ENCODE measurements around the gene WNT8B. TPM values are rescaled to one million over a fixed set of nuclear protein-coding genes. Genes with fewer than 3 reads are reported as not detected.

The WNT8B gene
- total and polyA plus RNA-seq, 9 of the 15 experiments (the other 6 are each of a cell fraction or from before 2014, with no cell fraction given): not detected

DNA sequence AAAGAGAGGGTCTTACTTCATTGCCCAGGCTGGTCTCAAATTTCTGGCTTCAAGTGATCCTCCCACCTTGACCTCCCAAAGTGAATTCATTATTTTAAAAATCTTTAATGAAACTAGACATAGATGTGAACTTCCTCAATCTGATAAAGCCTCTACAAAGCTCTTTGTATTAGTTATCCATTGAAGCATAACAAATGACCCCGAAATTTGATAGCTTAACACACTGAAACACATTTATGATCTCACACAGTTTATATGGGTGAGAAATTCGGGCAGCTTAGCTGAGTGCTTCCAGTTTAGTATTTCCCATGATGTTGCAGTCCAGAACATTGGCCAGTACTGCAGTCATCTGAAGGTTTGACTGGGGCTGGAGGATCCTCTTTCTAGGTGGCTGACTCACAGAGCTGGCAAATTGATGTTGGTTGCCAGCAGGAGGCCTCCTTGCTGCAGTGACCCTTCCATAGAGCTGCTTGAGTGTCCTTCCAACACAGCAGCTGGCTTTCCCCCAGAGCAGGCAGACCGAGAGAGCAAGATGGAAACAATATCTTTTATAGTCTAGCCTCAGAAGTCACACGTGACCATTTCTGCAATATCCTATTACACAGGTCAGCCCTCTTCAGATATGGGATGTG lies 16.6 kb upstream of the WNT8B start:
- ATAC-seq (peak; percentile 33; the same call in 2 of the 3 replicates), FAIRE-seq (no peak), DNase-seq (ENCODE audit: extremely low read depth in 1 of 4, low spot score in 3 of 4) (peak in 1 of 4 experiments; percentile 13)
- no peaks in the 10 kb centered on the region for H3K9me1 ChIP-seq (ENCODE audit: control insufficient read depth, insufficient read depth, low read length)
- BruUV-seq (replicated peaks): no TSS peak
- H3K27me3 ChIP-seq (ENCODE audit: control insufficient read depth in 2 of 2, insufficient read depth in 2 of 2, low read length in 2 of 2): no peaks in the 10 kb centered on the region
- no peak overlapping the region for H3K27ac ChIP-seq (ENCODE audit: extremely low read depth, low read depth, low read length)
- no peaks in the 10 kb centered on the region for H3K36me3 ChIP-seq (ENCODE audit: control insufficient read depth, insufficient read depth, low read length)
- no peak overlapping the region for H3K9ac ChIP-seq (ENCODE audit: insufficient read depth in 1 of 2, low read depth in 2 of 2, low read length in 2 of 2)
- ChIA-PET CTCF (ENCODE audit: low intra/inter-chr PET ratio) (interaction anchor here (0.5 to 0.7 kb wide), 2 partner anchors 87 to 774 kb away, joined by 3 to 4 read pairs; no protein-coding TSS in a partner anchor), POLR2A (interaction anchor here (0.6 kb wide), 1 partner anchor 252 kb away, joined by 3 read pairs; no protein-coding TSS in a partner anchor)
- no peak overlapping the region for H3K4me2 ChIP-seq (ENCODE audit: insufficient read depth, low read length)
- no peaks in the 10 kb centered on the region for H3K79me2 ChIP-seq (ENCODE audit: control insufficient read depth, insufficient read depth, low read length)
- H3K4me3 ChIP-seq: no peak overlapping the region
- 2% methylated on average over 4 of the region's 4 CpGs for WGBS (ENCODE audit: insufficient coverage, low coverage, missing lambda C conversion rate)
- no peaks in the 10 kb centered on the region for H3K4me1 ChIP-seq (replicated peaks in 1 of 2; ENCODE audit: control insufficient read depth in 2 of 2, insufficient read depth in 2 of 2, low read length in 2 of 2)
- no peak overlapping the region for H2AFZ ChIP-seq (ENCODE audit: low read depth, low read length)
- intact Hi-C loops (cut with micrococcal nuclease): no loop called here
- TF ChIP-seq NFE2L1 (tag; IDR thresholded peaks at IDR 0.05; ENCODE audit: borderline replicate concordance, low read depth): no peak
- no peak for TF ChIP-seq ZBTB1 (CRISPR knock-in tag; IDR thresholded peaks at IDR 0.05; ENCODE audit: borderline replicate concordance, low read depth)
- no peak for TF ChIP-seq SIN3A (IDR thresholded peaks at IDR 0.05; ENCODE audit: borderline replicate concordance in 2 of 2, control insufficient read depth in 1 of 2, low read depth in 2 of 2, low read length in 2 of 2)
- TF ChIP-seq POU5F1 (IDR thresholded peaks at IDR 0.05; ENCODE audit: borderline replicate concordance, low read depth, low read length, partially characterized antibody): no peak
- no peak for TF ChIP-seq NFIC (IDR thresholded peaks at IDR 0.05)
- TF ChIP-seq ZNF830 (CRISPR knock-in tag; IDR thresholded peaks at IDR 0.05): no peak
- TF ChIP-seq FOXK2 (conservative IDR thresholded peaks at IDR 0.05 in 1 of 2, IDR thresholded peaks at IDR 0.05 in 1 of 2; ENCODE audit: low read depth in 2 of 2): no peak
- no peak for TF ChIP-seq MTA3 (IDR thresholded peaks at IDR 0.05; ENCODE audit: borderline replicate concordance)
- TF ChIP-seq JUN (IDR thresholded peaks at IDR 0.05; ENCODE audit: borderline replicate concordance, low read depth, low read length): no peak
- TF ChIP-seq JUN (CRISPR knock-in tag; IDR thresholded peaks at IDR 0.05; ENCODE audit: borderline replicate concordance): no peak
- no peak for TF ChIP-seq MCM2 (IDR thresholded peaks at IDR 0.05; ENCODE audit: low read depth)
- no peak for TF ChIP-seq ZNF197 (CRISPR knock-in tag; IDR thresholded peaks at IDR 0.05; ENCODE audit: low read depth)
- TF ChIP-seq ZNF212 (CRISPR knock-in tag; IDR thresholded peaks at IDR 0.05): no peak
- TF ChIP-seq, protein P1, sequence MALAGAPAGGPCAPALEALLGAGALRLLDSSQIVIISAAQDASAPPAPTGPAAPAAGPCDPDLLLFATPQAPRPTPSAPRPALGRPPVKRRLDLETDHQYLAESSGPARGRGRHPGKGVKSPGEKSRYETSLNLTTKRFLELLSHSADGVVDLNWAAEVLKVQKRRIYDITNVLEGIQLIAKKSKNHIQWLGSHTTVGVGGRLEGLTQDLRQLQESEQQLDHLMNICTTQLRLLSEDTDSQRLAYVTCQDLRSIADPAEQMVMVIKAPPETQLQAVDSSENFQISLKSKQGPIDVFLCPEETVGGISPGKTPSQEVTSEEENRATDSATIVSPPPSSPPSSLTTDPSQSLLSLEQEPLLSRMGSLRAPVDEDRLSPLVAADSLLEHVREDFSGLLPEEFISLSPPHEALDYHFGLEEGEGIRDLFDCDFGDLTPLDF (CRISPR knock-in tag; IDR thresholded peaks at IDR 0.05): no peak
- in situ Hi-C loops (cut with MboI): no loop called here
- no peaks in the 10 kb centered on the region for H3K9me3 ChIP-seq (replicated peaks; ENCODE audit: control insufficient read depth, insufficient read depth, low read depth, low read length)
- H4K20me1 ChIP-seq (replicated peaks; ENCODE audit: control insufficient read depth, insufficient read depth, low read length): no peaks in the 10 kb centered on the region
